ENCODE measurements around the gene INTS4.

- TF ChIP-seq, protein P1, sequence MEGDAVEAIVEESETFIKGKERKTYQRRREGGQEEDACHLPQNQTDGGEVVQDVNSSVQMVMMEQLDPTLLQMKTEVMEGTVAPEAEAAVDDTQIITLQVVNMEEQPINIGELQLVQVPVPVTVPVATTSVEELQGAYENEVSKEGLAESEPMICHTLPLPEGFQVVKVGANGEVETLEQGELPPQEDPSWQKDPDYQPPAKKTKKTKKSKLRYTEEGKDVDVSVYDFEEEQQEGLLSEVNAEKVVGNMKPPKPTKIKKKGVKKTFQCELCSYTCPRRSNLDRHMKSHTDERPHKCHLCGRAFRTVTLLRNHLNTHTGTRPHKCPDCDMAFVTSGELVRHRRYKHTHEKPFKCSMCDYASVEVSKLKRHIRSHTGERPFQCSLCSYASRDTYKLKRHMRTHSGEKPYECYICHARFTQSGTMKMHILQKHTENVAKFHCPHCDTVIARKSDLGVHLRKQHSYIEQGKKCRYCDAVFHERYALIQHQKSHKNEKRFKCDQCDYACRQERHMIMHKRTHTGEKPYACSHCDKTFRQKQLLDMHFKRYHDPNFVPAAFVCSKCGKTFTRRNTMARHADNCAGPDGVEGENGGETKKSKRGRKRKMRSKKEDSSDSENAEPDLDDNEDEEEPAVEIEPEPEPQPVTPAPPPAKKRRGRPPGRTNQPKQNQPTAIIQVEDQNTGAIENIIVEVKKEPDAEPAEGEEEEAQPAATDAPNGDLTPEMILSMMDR (IDR thresholded peaks at IDR 0.05): no peak
- no peak for TF ChIP-seq EZH2 (IDR thresholded peaks at IDR 0.05; ENCODE audit: borderline replicate concordance, insufficient read depth, low read depth, low read length, poor library complexity, severe bottlenecking)
Observed at GRCh38 chr11:78027759-78028158, 33.3 kb upstream of the INTS4 start.

Data from B cell (primary cell).